Activated T-cell treated with anti-CD3 and anti-CD28 coated beads for 48 hours (primary cell): ENCODE data around the gene KRT78.

Source experiments
- DNase-seq: peaks from one replicate; pipeline ENCODE4 v3.0.0-alpha.2; 2020; ENCODE audit warnings: low read depth

The KRT78 gene

GRCh38 chr12:52838609-52839435 is 10.0 kb downstream of the KRT78 start:
- no peak for DNase-seq

- no peak for DNase-seq
Measured at GRCh38 chr12:52837781-52838608, 10.8 kb downstream of the KRT78 start.

- no peak for DNase-seq
Measured at GRCh38 chr12:52837413-52837741, 11.4 kb downstream of the KRT78 start.

- no peak for DNase-seq
Measured at GRCh38 chr12:52836491-52837412, 12.0 kb downstream of the KRT78 start.

- peak; percentile 69 for DNase-seq
Measured at GRCh38 chr12:52836042-52836466, 12.7 kb downstream of the KRT78 start.

- no peak for DNase-seq
Measured at GRCh38 chr12:52835271-52836041, 13.3 kb downstream of the KRT78 start.

- no peak for DNase-seq
Measured at GRCh38 chr12:52834727-52835001, 14.1 kb downstream of the KRT78 start.

- no peak for DNase-seq
Measured at GRCh38 chr12:52833922-52834726, 14.7 kb downstream of the KRT78 start, which contains the start of gene KRT79. KRT79 (minus strand) TSS chr12:52834311; CDS start chr12:52834260, 51 bp downstream.

- no peak for DNase-seq
Measured at GRCh38 chr12:52832985-52833905, 15.5 kb downstream of the KRT78 start.

GRCh38 chr12:52832451-52832850 is 16.3 kb downstream of the KRT78 start:
- DNase-seq = no peak

- DNase-seq = no peak
Measured at GRCh38 chr12:52831251-52831650, 17.5 kb downstream of the KRT78 start.

GRCh38 chr12:52829986-52830770 is 18.6 kb downstream of the KRT78 start:
- no peak for DNase-seq

- no peak for DNase-seq
Measured at GRCh38 chr12:52828591-52829021, 20.2 kb downstream of the KRT78 start.

GRCh38 chr12:52828156-52828555 is 20.6 kb downstream of the KRT78 start:
- DNase-seq = no peak

GRCh38 chr12:52827499-52828090 is 21.2 kb downstream of the KRT78 start:
- no peak for DNase-seq

GRCh38 chr12:52826611-52827498 is 21.9 kb downstream of the KRT78 start:
- DNase-seq = no peak

- no peak for DNase-seq
Measured at GRCh38 chr12:52825961-52826360, 22.8 kb downstream of the KRT78 start.
